RWPE1 (cell line): Measurements from ENCODE around the gene FAM20C.

Experiments
- CTCF ChIA-PET: fragments of 350-600 bp; sonication (Branson Sonifier 250); formaldehyde crosslinking; extraction: SDS; loops from one replicate; lab custom pipeline; 2021; lab: Yijun Ruan, JAX
- POLR2A ChIA-PET: fragments of 400-600 bp; formaldehyde crosslinking; extraction: SDS; loops from one replicate; lab custom pipeline; 2020; ENCODE audit warnings: antibody characterized with exemption; ENCODE audit not compliant: low non-redundant PET; lab: Yijun Ruan, JAX
- DNase-seq: peaks from one replicate; pipeline ENCODE4 v3.0.0; 2012; ENCODE audit warnings: low spot score
- H3K27ac ChIP-seq: fragments of 450-650 bp; 2 replicates; pipeline ENCODE4 v1.5.1; 2017
- CTCF ChIP-seq: fragments of 450-650 bp; conservative IDR thresholded peaks from 2 replicates; pipeline ENCODE4 v1.5.1; 2017; ENCODE audit warnings: low read depth, mild to moderate bottlenecking

Gene FAM20C

GRCh38 chr7:218896-219580 is 26.7 kb downstream of the FAM20C start:
- no peak for DNase-seq
- ChIA-PET POLR2A (no interaction called here), CTCF (no interaction called here)
- H3K27ac ChIP-seq = peak overlapping the region; percentile 42
- no peak for TF ChIP-seq CTCF

- no peak for TF ChIP-seq CTCF
- no peak for DNase-seq
- H3K27ac ChIP-seq = peak overlapping the region; percentile 42
- CTCF ChIA-PET = interaction anchor here (0.7 kb wide), 1 partner anchor 22 kb away, joined by 3 read pairs; no protein-coding TSS in a partner anchor
- POLR2A ChIA-PET = no interaction called here
Observed at GRCh38 chr7:219581-220150, 27.3 kb downstream of the FAM20C start.

GRCh38 chr7:220151-220841 is 27.9 kb downstream of the FAM20C start:
- ChIA-PET POLR2A (no interaction called here), CTCF (interaction anchor here (0.7 kb wide), 1 partner anchor 23 kb away, joined by 3 read pairs; no protein-coding TSS in a partner anchor)
- DNase-seq = no peak
- H3K27ac ChIP-seq = peak overlapping the region; percentile 42
- TF ChIP-seq CTCF = no peak

- TF ChIP-seq CTCF = no peak
- DNase-seq = no peak
- peak overlapping the region; percentile 66 for H3K27ac ChIP-seq
- POLR2A ChIA-PET = no interaction called here
- CTCF ChIA-PET = no interaction called here
Observed at GRCh38 chr7:221978-222715, 29.8 kb downstream of the FAM20C start.

GRCh38 chr7:222716-223041 is 30.3 kb downstream of the FAM20C start:
- no peak for TF ChIP-seq CTCF
- peak overlapping the region; percentile 66 for H3K27ac ChIP-seq
- POLR2A ChIA-PET = no interaction called here
- DNase-seq = no peak
- CTCF ChIA-PET = no interaction called here

GRCh38 chr7:223118-223800 is 30.9 kb downstream of the FAM20C start:
- no peak for DNase-seq
- ChIA-PET CTCF (no interaction called here), POLR2A (no interaction called here)
- peak overlapping the region; percentile 66 for H3K27ac ChIP-seq
- TF ChIP-seq CTCF = no peak
